Neural cell (in vitro differentiated cells): ENCODE data around the gene PPIF.

Experiments
- EP300 ChIP-seq: fragments of 450-650 bp; conservative IDR thresholded peaks from 2 replicates; pipeline ENCODE4 v1.6.1; 2014; ENCODE audit warnings: antibody characterized with exemption, mild to moderate bottlenecking, moderate library complexity; ENCODE audit not compliant: poor library complexity, severe bottlenecking
- EZH2 ChIP-seq: fragments of 200-600, 300-800 bp; shearing (Covaris generic), sonication (generic); IDR thresholded peaks from 2 replicates; pipeline ENCODE4 v1.6.1; 2014; ENCODE audit warnings: antibody characterized with exemption, low read length, borderline replicate concordance, mild to moderate bottlenecking; ENCODE audit not compliant: insufficient read depth, poor library complexity, severe bottlenecking
- MXI1 ChIP-seq: fragments of 450-650 bp; conservative IDR thresholded peaks from 2 replicates; pipeline ENCODE4 v1.6.1; 2014; ENCODE audit warnings: antibody characterized with exemption, mild to moderate bottlenecking; ENCODE audit not compliant: poor library complexity, severe bottlenecking
- POLR2AphosphoS5 ChIP-seq: IDR thresholded peaks from 2 replicates; pipeline ENCODE4 v1.6.1; 2012
- RAD21 ChIP-seq: fragments of 450-650 bp; conservative IDR thresholded peaks from 2 replicates; pipeline ENCODE4 v1.6.1; 2014; ENCODE audit warnings: antibody characterized with exemption, mild to moderate bottlenecking, moderate library complexity
- TF ChIP-seq, protein P1 (sequence below): fragments of 450-650 bp; IDR thresholded peaks from 2 replicates; pipeline ENCODE4 v1.5.1; 2014; ENCODE audit warnings: antibody characterized with exemption, mild to moderate bottlenecking, moderate library complexity; ENCODE audit not compliant: poor library complexity, severe bottlenecking
- TF ChIP-seq, protein P2 (sequence below): IDR thresholded peaks from 2 replicates; pipeline ENCODE4 v1.6.1; 2012; ENCODE audit warnings: borderline replicate concordance

DNA sequence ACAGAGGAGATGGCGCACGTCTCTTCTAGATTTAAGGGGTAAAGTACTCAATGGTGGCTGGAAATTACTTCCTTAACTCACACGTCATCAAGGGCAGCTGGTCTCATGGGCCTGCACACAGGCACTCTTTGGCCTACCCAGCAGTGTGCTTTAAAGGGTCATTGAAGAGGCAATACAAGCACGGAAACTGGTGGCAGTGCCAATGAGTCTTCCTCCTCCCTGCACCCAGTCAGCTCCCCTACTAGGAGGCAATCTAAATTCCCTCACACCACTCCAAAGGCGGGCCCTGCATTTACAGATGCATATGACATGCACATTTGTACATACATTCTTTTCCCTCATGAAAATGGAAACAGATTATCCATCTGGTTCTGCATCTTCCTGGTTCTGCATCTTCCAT lies 47.4 kb downstream of the PPIF start:
- TF ChIP-seq, protein P1, sequence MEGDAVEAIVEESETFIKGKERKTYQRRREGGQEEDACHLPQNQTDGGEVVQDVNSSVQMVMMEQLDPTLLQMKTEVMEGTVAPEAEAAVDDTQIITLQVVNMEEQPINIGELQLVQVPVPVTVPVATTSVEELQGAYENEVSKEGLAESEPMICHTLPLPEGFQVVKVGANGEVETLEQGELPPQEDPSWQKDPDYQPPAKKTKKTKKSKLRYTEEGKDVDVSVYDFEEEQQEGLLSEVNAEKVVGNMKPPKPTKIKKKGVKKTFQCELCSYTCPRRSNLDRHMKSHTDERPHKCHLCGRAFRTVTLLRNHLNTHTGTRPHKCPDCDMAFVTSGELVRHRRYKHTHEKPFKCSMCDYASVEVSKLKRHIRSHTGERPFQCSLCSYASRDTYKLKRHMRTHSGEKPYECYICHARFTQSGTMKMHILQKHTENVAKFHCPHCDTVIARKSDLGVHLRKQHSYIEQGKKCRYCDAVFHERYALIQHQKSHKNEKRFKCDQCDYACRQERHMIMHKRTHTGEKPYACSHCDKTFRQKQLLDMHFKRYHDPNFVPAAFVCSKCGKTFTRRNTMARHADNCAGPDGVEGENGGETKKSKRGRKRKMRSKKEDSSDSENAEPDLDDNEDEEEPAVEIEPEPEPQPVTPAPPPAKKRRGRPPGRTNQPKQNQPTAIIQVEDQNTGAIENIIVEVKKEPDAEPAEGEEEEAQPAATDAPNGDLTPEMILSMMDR, result no peak
- TF ChIP-seq POLR2AphosphoS5 (no peak), EP300 (no peak), RAD21 (no peak), EZH2 (no peak), MXI1 (no peak)
- TF ChIP-seq, protein P2, sequence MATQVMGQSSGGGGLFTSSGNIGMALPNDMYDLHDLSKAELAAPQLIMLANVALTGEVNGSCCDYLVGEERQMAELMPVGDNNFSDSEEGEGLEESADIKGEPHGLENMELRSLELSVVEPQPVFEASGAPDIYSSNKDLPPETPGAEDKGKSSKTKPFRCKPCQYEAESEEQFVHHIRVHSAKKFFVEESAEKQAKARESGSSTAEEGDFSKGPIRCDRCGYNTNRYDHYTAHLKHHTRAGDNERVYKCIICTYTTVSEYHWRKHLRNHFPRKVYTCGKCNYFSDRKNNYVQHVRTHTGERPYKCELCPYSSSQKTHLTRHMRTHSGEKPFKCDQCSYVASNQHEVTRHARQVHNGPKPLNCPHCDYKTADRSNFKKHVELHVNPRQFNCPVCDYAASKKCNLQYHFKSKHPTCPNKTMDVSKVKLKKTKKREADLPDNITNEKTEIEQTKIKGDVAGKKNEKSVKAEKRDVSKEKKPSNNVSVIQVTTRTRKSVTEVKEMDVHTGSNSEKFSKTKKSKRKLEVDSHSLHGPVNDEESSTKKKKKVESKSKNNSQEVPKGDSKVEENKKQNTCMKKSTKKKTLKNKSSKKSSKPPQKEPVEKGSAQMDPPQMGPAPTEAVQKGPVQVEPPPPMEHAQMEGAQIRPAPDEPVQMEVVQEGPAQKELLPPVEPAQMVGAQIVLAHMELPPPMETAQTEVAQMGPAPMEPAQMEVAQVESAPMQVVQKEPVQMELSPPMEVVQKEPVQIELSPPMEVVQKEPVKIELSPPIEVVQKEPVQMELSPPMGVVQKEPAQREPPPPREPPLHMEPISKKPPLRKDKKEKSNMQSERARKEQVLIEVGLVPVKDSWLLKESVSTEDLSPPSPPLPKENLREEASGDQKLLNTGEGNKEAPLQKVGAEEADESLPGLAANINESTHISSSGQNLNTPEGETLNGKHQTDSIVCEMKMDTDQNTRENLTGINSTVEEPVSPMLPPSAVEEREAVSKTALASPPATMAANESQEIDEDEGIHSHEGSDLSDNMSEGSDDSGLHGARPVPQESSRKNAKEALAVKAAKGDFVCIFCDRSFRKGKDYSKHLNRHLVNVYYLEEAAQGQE, result no peak
